ENCODE measurements around the gene LMF1.

The LMF1 gene

GRCh38 chr16:947255-947921 lies 23.4 kb downstream of the LMF1 start:
- H3K4me1 ChIP-seq (ENCODE audit: insufficient read depth, insufficient read length): no peaks in the 10 kb centered on the region
- TF ChIP-seq YY1 (IDR thresholded peaks at IDR 0.05; ENCODE audit: insufficient read depth, insufficient read length): no peak
- DNase-seq (ENCODE audit: low read depth, low spot score): no peak
- H3K36me3 ChIP-seq (ENCODE audit: insufficient read depth, insufficient read length, low read length): peaks cover 10% of the 10 kb centered on the region
- no peaks in the 10 kb centered on the region for H3K27me3 ChIP-seq (ENCODE audit: insufficient read depth, insufficient read length)
- no peak overlapping the region for H3K9ac ChIP-seq (ENCODE audit: insufficient read length, low read depth)
- H3K4me3 ChIP-seq (ENCODE audit: insufficient read length, low read depth): no peak overlapping the region
- peaks cover 5% of the 10 kb centered on the region for H3K9me3 ChIP-seq (ENCODE audit: insufficient read depth, low read length)

- Histone ChIP-seq H3K27me3 (ENCODE audit: insufficient read depth, insufficient read length) (no peaks in the 10 kb centered on the region), H3K4me1 (ENCODE audit: insufficient read depth, insufficient read length) (no peaks in the 10 kb centered on the region), H3K9ac (ENCODE audit: insufficient read length, low read depth) (no peak overlapping the region), H3K36me3 (ENCODE audit: insufficient read depth, insufficient read length, low read length) (peaks cover 3% of the 10 kb centered on the region), H3K9me3 (ENCODE audit: insufficient read depth, low read length) (peaks cover 19% of the 10 kb centered on the region), H3K4me3 (ENCODE audit: insufficient read length, low read depth) (no peak overlapping the region)
- TF ChIP-seq ZNF274 (IDR thresholded peaks at IDR 0.05; ENCODE audit: low read depth, low read length) (no peak), YY1 (IDR thresholded peaks at IDR 0.05; ENCODE audit: insufficient read depth, insufficient read length) (no peak), SUZ12 (IDR thresholded peaks at IDR 0.05; ENCODE audit: extremely low read depth, insufficient read depth, insufficient read length) (no peak)
- no peak for DNase-seq (ENCODE audit: low read depth, low spot score)
Measured at GRCh38 chr16:946048-946395, 24.8 kb downstream of the LMF1 start.

GRCh38 chr16:945271-946047 lies 25.3 kb downstream of the LMF1 start:
- no peaks in the 10 kb centered on the region for H3K4me1 ChIP-seq (ENCODE audit: insufficient read depth, insufficient read length)
- TF ChIP-seq YY1 (IDR thresholded peaks at IDR 0.05; ENCODE audit: insufficient read depth, insufficient read length) (no peak), SUZ12 (IDR thresholded peaks at IDR 0.05; ENCODE audit: extremely low read depth, insufficient read depth, insufficient read length) (no peak), ZNF274 (IDR thresholded peaks at IDR 0.05; ENCODE audit: low read depth, low read length) (no peak)
- no peak overlapping the region for H3K9ac ChIP-seq (ENCODE audit: insufficient read length, low read depth)
- no peaks in the 10 kb centered on the region for H3K27me3 ChIP-seq (ENCODE audit: insufficient read depth, insufficient read length)
- H3K9me3 ChIP-seq (ENCODE audit: insufficient read depth, low read length): peaks cover 21% of the 10 kb centered on the region
- no peak for DNase-seq (ENCODE audit: low read depth, low spot score)
- H3K4me3 ChIP-seq (ENCODE audit: insufficient read length, low read depth): no peak overlapping the region
- H3K36me3 ChIP-seq (ENCODE audit: insufficient read depth, insufficient read length, low read length): peaks cover 3% of the 10 kb centered on the region

GRCh38 chr16:943971-944370 lies 26.8 kb downstream of the LMF1 start:
- no peaks in the 10 kb centered on the region for H3K4me1 ChIP-seq (ENCODE audit: insufficient read depth, insufficient read length)
- H3K27me3 ChIP-seq (ENCODE audit: insufficient read depth, insufficient read length): no peaks in the 10 kb centered on the region

GRCh38 chr16:942436-943060 lies 28.2 kb downstream of the LMF1 start:
- peaks cover 3% of the 10 kb centered on the region for H3K36me3 ChIP-seq (ENCODE audit: insufficient read depth, insufficient read length, low read length)
- H3K4me1 ChIP-seq (ENCODE audit: insufficient read depth, insufficient read length): no peaks in the 10 kb centered on the region
- H3K27me3 ChIP-seq (ENCODE audit: insufficient read depth, insufficient read length): no peaks in the 10 kb centered on the region
- H3K9me3 ChIP-seq (ENCODE audit: insufficient read depth, low read length): peaks cover 21% of the 10 kb centered on the region
- H3K9ac ChIP-seq (ENCODE audit: insufficient read length, low read depth): no peak overlapping the region
- TF ChIP-seq SUZ12 (IDR thresholded peaks at IDR 0.05; ENCODE audit: extremely low read depth, insufficient read depth, insufficient read length): no peak
- TF ChIP-seq ZNF274 (IDR thresholded peaks at IDR 0.05; ENCODE audit: low read depth, low read length): no peak
- TF ChIP-seq YY1 (IDR thresholded peaks at IDR 0.05; ENCODE audit: insufficient read depth, insufficient read length): no peak
- no peak overlapping the region for H3K4me3 ChIP-seq (ENCODE audit: insufficient read length, low read depth)
- DNase-seq (ENCODE audit: low read depth, low spot score): no peak

More at GRCh38 chr16:943971-944370, 26.8 kb downstream of the LMF1 start:
- DNase-seq (ENCODE audit: low read depth, low spot score): no peak
- peaks cover 21% of the 10 kb centered on the region for H3K9me3 ChIP-seq (ENCODE audit: insufficient read depth, low read length)
- no peak for TF ChIP-seq ZNF274 (IDR thresholded peaks at IDR 0.05; ENCODE audit: low read depth, low read length)
- no peak for TF ChIP-seq SUZ12 (IDR thresholded peaks at IDR 0.05; ENCODE audit: extremely low read depth, insufficient read depth, insufficient read length)
- no peak for TF ChIP-seq YY1 (IDR thresholded peaks at IDR 0.05; ENCODE audit: insufficient read depth, insufficient read length)
- H3K9ac ChIP-seq (ENCODE audit: insufficient read length, low read depth): no peak overlapping the region
- peaks cover 3% of the 10 kb centered on the region for H3K36me3 ChIP-seq (ENCODE audit: insufficient read depth, insufficient read length, low read length)
- no peak overlapping the region for H3K4me3 ChIP-seq (ENCODE audit: insufficient read length, low read depth)

- no peak overlapping the region for H3K4me3 ChIP-seq (ENCODE audit: insufficient read length, low read depth)
- H3K4me1 ChIP-seq (ENCODE audit: insufficient read depth, insufficient read length): no peaks in the 10 kb centered on the region
- peaks cover 21% of the 10 kb centered on the region for H3K9me3 ChIP-seq (ENCODE audit: insufficient read depth, low read length)
- no peak for DNase-seq (ENCODE audit: low read depth, low spot score)
- TF ChIP-seq YY1 (IDR thresholded peaks at IDR 0.05; ENCODE audit: insufficient read depth, insufficient read length) (no peak), SUZ12 (IDR thresholded peaks at IDR 0.05; ENCODE audit: extremely low read depth, insufficient read depth, insufficient read length) (no peak), ZNF274 (IDR thresholded peaks at IDR 0.05; ENCODE audit: low read depth, low read length) (no peak)
- peaks cover 3% of the 10 kb centered on the region for H3K36me3 ChIP-seq (ENCODE audit: insufficient read depth, insufficient read length, low read length)
- no peaks in the 10 kb centered on the region for H3K27me3 ChIP-seq (ENCODE audit: insufficient read depth, insufficient read length)
- H3K9ac ChIP-seq (ENCODE audit: insufficient read length, low read depth): no peak overlapping the region
Measured at GRCh38 chr16:939941-940340, 30.8 kb downstream of the LMF1 start.

GRCh38 chr16:939311-939710 lies 31.5 kb downstream of the LMF1 start:
- no peaks in the 10 kb centered on the region for H3K27me3 ChIP-seq (ENCODE audit: insufficient read depth, insufficient read length)
- DNase-seq (ENCODE audit: low read depth, low spot score): no peak
- H3K9ac ChIP-seq (ENCODE audit: insufficient read length, low read depth): no peak overlapping the region
- peaks cover 21% of the 10 kb centered on the region for H3K9me3 ChIP-seq (ENCODE audit: insufficient read depth, low read length)
- no peak for TF ChIP-seq ZNF274 (IDR thresholded peaks at IDR 0.05; ENCODE audit: low read depth, low read length)
- TF ChIP-seq YY1 (IDR thresholded peaks at IDR 0.05; ENCODE audit: insufficient read depth, insufficient read length): no peak
- TF ChIP-seq SUZ12 (IDR thresholded peaks at IDR 0.05; ENCODE audit: extremely low read depth, insufficient read depth, insufficient read length): no peak
- H3K4me3 ChIP-seq (ENCODE audit: insufficient read length, low read depth): no peak overlapping the region
- no peaks in the 10 kb centered on the region for H3K4me1 ChIP-seq (ENCODE audit: insufficient read depth, insufficient read length)
- H3K36me3 ChIP-seq (ENCODE audit: insufficient read depth, insufficient read length, low read length): peaks cover 3% of the 10 kb centered on the region
